Measurements from ENCODE around the gene RUNX2.

Gene RUNX2

GRCh38 chr6:45543298-45544235, 215.4 kb downstream of the RUNX2 start:
- no peak overlapping the region for H3K27ac ChIP-seq
- no peaks in the 10 kb centered on the region for H3K27me3 ChIP-seq (replicated peaks)
- H3K36me3 ChIP-seq (replicated peaks), result peaks cover 8% of the 10 kb centered on the region
- in situ Hi-C loops (cut with HindIII; ENCODE audit: low pct_ligation_motif_present, low sequenced_read_pairs), result no loop called here
- TF ChIP-seq, protein P1, sequence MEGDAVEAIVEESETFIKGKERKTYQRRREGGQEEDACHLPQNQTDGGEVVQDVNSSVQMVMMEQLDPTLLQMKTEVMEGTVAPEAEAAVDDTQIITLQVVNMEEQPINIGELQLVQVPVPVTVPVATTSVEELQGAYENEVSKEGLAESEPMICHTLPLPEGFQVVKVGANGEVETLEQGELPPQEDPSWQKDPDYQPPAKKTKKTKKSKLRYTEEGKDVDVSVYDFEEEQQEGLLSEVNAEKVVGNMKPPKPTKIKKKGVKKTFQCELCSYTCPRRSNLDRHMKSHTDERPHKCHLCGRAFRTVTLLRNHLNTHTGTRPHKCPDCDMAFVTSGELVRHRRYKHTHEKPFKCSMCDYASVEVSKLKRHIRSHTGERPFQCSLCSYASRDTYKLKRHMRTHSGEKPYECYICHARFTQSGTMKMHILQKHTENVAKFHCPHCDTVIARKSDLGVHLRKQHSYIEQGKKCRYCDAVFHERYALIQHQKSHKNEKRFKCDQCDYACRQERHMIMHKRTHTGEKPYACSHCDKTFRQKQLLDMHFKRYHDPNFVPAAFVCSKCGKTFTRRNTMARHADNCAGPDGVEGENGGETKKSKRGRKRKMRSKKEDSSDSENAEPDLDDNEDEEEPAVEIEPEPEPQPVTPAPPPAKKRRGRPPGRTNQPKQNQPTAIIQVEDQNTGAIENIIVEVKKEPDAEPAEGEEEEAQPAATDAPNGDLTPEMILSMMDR (IDR thresholded peaks at IDR 0.05; ENCODE audit: low read depth, low read length, missing control alignments), result no peak
- peak; percentile 32 for DNase-seq
- no peak overlapping the region for H3K4me3 ChIP-seq (ENCODE audit: low read depth, low read length)

- in situ Hi-C loops (cut with HindIII; ENCODE audit: low pct_ligation_motif_present, low sequenced_read_pairs), result no loop called here
- H3K27ac ChIP-seq, result no peak overlapping the region
- peaks cover 8% of the 10 kb centered on the region for H3K36me3 ChIP-seq (replicated peaks)
- TF ChIP-seq, protein P1 (IDR thresholded peaks at IDR 0.05; ENCODE audit: low read depth, low read length, missing control alignments), result no peak
- H3K4me3 ChIP-seq (ENCODE audit: low read depth, low read length), result no peak overlapping the region
- no peak for DNase-seq
- no peaks in the 10 kb centered on the region for H3K27me3 ChIP-seq (replicated peaks)
Observed at GRCh38 chr6:45545416-45545815, 217.3 kb downstream of the RUNX2 start.

DNA sequence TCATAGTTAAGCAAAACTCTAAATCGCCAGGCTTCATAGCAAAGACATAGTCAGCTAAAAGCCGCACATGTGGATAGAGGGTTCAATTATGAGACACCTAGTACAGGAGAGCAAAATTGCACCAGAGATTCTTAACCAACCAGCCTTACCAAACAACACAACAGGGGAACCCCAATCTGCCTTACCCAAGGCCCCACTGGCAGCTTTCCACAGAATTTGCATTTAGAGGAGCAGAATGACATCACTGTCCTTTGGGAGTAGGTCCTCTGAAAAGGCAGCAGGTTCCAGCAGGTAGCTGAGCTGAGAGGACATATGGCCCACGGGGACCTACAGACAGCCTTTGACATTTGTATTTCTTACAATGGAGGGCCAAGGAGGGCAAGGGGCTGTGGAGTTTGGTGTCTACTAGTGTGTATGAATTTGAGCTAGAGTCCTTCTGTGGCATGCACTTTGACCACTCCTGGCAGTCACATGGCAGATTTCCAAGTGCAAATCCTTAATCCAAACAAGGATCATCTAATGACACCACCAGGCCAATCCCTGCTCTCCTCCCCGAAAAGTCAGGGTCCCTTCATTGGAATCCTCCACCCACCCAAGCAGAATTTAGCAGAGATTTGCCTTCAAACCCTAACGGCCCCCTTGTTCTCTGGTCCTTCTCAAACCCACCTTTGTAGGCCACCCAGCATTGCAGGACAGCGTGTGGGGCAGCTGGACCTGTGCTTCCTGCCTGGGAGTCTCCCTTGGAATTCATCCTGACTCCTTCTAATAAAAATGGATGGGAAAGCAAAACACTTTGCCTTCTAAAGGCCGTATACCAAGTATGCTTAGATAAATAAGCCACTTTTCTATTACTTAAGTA, 220.8 kb downstream of the RUNX2 start:
- TF ChIP-seq, protein P1 (IDR thresholded peaks at IDR 0.05; ENCODE audit: low read depth, low read length, missing control alignments), result no peak
- in situ Hi-C loops (cut with HindIII; ENCODE audit: low pct_ligation_motif_present, low sequenced_read_pairs), result no loop called here
- H3K36me3 ChIP-seq (replicated peaks), result peaks cover 8% of the 10 kb centered on the region

DNA sequence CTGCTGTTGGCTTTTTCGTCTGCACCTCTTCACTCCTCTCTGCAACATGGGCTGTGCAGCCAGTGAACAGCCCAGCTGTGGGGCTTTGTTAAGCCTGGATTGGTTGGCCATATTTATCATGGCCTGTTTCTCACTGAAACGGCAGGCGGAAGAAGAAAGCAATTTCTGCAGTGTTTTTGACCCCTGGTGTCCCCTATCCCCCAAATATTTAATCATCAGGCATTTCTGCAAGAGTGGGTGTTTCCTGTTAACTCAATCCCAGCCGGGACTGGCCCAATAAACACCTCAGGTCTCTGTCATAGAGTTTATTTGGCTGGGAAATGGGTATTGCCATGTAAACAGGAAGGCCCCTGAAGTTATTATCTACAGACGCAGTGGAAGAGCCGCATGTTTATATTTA, 224.4 kb downstream of the RUNX2 start:
- in situ Hi-C loops (cut with HindIII; ENCODE audit: low pct_ligation_motif_present, low sequenced_read_pairs), result no loop called here
- peaks cover under 1% of the 10 kb centered on the region for H3K36me3 ChIP-seq (replicated peaks)
- no peaks in the 10 kb centered on the region for H3K27me3 ChIP-seq (replicated peaks)
- DNase-seq, result no peak
- no peak overlapping the region for H3K27ac ChIP-seq
- no peak overlapping the region for H3K4me3 ChIP-seq (ENCODE audit: low read depth, low read length)
- TF ChIP-seq, protein P1 (IDR thresholded peaks at IDR 0.05; ENCODE audit: low read depth, low read length, missing control alignments), result no peak

More for the DNA sequence above, 220.8 kb downstream of the RUNX2 start:
- Histone ChIP-seq H3K27ac (no peak overlapping the region), H3K27me3 (replicated peaks) (no peaks in the 10 kb centered on the region), H3K4me3 (ENCODE audit: low read depth, low read length) (no peak overlapping the region)
- no peak for DNase-seq

GRCh38 chr6:45553730-45554344, 225.7 kb downstream of the RUNX2 start:
- Histone ChIP-seq H3K4me3 (ENCODE audit: low read depth, low read length) (no peak overlapping the region), H3K27ac (no peak overlapping the region), H3K36me3 (replicated peaks) (no peaks in the 10 kb centered on the region), H3K27me3 (replicated peaks) (no peaks in the 10 kb centered on the region)
- in situ Hi-C loops (cut with HindIII; ENCODE audit: low pct_ligation_motif_present, low sequenced_read_pairs), result no loop called here
- TF ChIP-seq, protein P1 (IDR thresholded peaks at IDR 0.05; ENCODE audit: low read depth, low read length, missing control alignments), result no peak
- no peak for DNase-seq
